ENCODE measurements around the gene ASB2.
A peak's percentile ranks its signal among the peaks of the same experiment; 100 is the strongest.

ASB2 gene

GRCh38 chr14:93926245-93926872 lies 50.0 kb downstream of the ASB2 start:
- no peak for DNase-seq

GRCh38 chr14:93925374-93925895 lies 50.9 kb downstream of the ASB2 start:
- no peak for DNase-seq

GRCh38 chr14:93924592-93925355 lies 51.6 kb downstream of the ASB2 start:
- no peak for DNase-seq

GRCh38 chr14:93923626-93924025 lies 52.7 kb downstream of the ASB2 start:
- no peak for DNase-seq

- no peak for DNase-seq
Observed at GRCh38 chr14:93921001-93921806, 55.2 kb downstream of the ASB2 start.

- DNase-seq, result no peak
Observed at GRCh38 chr14:93917141-93917540, 59.2 kb downstream of the ASB2 start.

- DNase-seq, result no peak
Observed at GRCh38 chr14:93916498-93916897, 59.9 kb downstream of the ASB2 start.

GRCh38 chr14:93915800-93916199 lies 60.6 kb downstream of the ASB2 start:
- no peak for DNase-seq

- no peak for DNase-seq
Observed at GRCh38 chr14:93915070-93915705, 61.2 kb downstream of the ASB2 start.

GRCh38 chr14:93914278-93914677 lies 62.1 kb downstream of the ASB2 start:
- DNase-seq, result no peak

GRCh38 chr14:93912782-93913181 lies 63.6 kb downstream of the ASB2 start:
- DNase-seq, result no peak

GRCh38 chr14:93911975-93912615 lies 64.3 kb downstream of the ASB2 start:
- no peak for DNase-seq

- DNase-seq, result no peak
Observed at GRCh38 chr14:93909429-93910128, 66.8 kb downstream of the ASB2 start.

- DNase-seq, result peak; percentile 15
Observed at GRCh38 chr14:93906341-93907329, 69.7 kb downstream of the ASB2 start.

GRCh38 chr14:93905623-93906022 lies 70.7 kb downstream of the ASB2 start:
- no peak for DNase-seq

- no peak for DNase-seq
Observed at GRCh38 chr14:93903342-93904184, 72.8 kb downstream of the ASB2 start.

GRCh38 chr14:93902619-93903307 lies 73.6 kb downstream of the ASB2 start:
- no peak for DNase-seq

- no peak for DNase-seq
Observed at GRCh38 chr14:93901813-93902212, 74.6 kb downstream of the ASB2 start.

- no peak for DNase-seq
Observed at GRCh38 chr14:93898731-93899130, 77.6 kb downstream of the ASB2 start.
